Peyer's patch (tissue), 4 donors: ENCODE data around the gene RAPGEF5. TPM values are rescaled to one million over a fixed set of nuclear protein-coding genes. Genes with fewer than 3 reads are reported as not detected.
"Not testable (repeated sequence)": the region's sequence is repeated elsewhere in the genome, so short reads cannot be mapped to it uniquely, and the experiment has no call there.

Source experiments
- DNase-seq, 3 donors: peaks; one replicate each; pipeline ENCODE4 v3.0.0-alpha.2; 2017 to 2019
- H3K27ac ChIP-seq, 4 donors: fragments of 200-600 bp; sonication (generic); one replicate each; pipeline ENCODE4 v1.5.1; 2016 to 2019
- H3K27me3 ChIP-seq, 2 donors: fragments of 200-600 bp; sonication (generic); one replicate each; pipeline ENCODE4 v1.5.1; 2019
- H3K36me3 ChIP-seq, 3 donors: fragments of 200-600 bp; sonication (generic); one replicate each; pipeline ENCODE4 v1.5.1; 2016 to 2019
- H3K4me1 ChIP-seq, 4 donors: fragments of 200-600 bp; sonication (generic); one replicate each; pipeline ENCODE4 v1.5.1; 2016 to 2019
- H3K4me3 ChIP-seq, 4 donors: fragments of 200-600 bp; sonication (generic); 1 replicate in 3 of 4; 2 replicates in 1 of 4; pipeline ENCODE4 v1.5.1; 2016 to 2019; ENCODE audit warnings: mild to moderate bottlenecking in 1 of 4
- H3K9me3 ChIP-seq, 4 donors: fragments of 200-600 bp; sonication (generic); one replicate each; pipeline ENCODE4 v1.5.1; 2016 to 2019; ENCODE audit warnings: mild to moderate bottlenecking in 1 of 4
- CTCF ChIP-seq, 6 experiments: fragments of 450-650 bp in 4 of 6; fragments of 200-600 bp in 2 of 6; sonication (generic) in 1 of 6; IDR thresholded peaks; one replicate each; pipeline ENCODE4 v1.5.1; 2017 to 2019; ENCODE audit warnings: antibody characterized with exemption in 6 of 6, mild to moderate bottlenecking in 3 of 6, moderate library complexity in 1 of 6
- POLR2A ChIP-seq, 2 donors: fragments of 450-650 bp; IDR thresholded peaks; one replicate each; pipeline ENCODE4 v1.5.1; 2017; ENCODE audit warnings: antibody characterized with exemption in 2 of 2, mild to moderate bottlenecking in 2 of 2, moderate library complexity in 2 of 2
- small RNA-seq, 2 donors: library from RNA; depleted of rRNA; stranded (forward); fragments of <200 nt; gene quantifications; one replicate each; pipeline ENCODE3, GENCODE V24; 2016
- total RNA-seq, 4 donors: library from RNA; depleted of rRNA; stranded (reverse); fragments of >200 nt; gene quantifications; one replicate each; pipeline ENCODE4 v1.1.0, GENCODE V29; 2016

The RAPGEF5 gene
- total RNA-seq, 4 donors from 2014 or later, result 92.8 to 144 (median 111) TPM

- Histone ChIP-seq H3K27ac (peak overlapping the region; percentile 78 to 83 (median 82)), H3K27me3 (no peaks in the 10 kb centered on the region), H3K9me3 (no peaks in the 10 kb centered on the region), H3K4me1 (peaks cover 0 to 6% (median 4%) of the 10 kb centered on the region in 4 donors), H3K36me3 (no peaks in the 10 kb centered on the region), H3K4me3 (peak overlapping the region; percentile 54 to 78 (median 60))
- DNase-seq, result peak; percentile 82 to 95 (median 92)
- TF ChIP-seq CTCF (IDR thresholded peaks at IDR 0.05) (peak; percentile 69 to 98 (median 88)), POLR2A (IDR thresholded peaks at IDR 0.05) (no peak)
Observed at GRCh38 chr7:22082886-22083703, 273.9 kb downstream of the RAPGEF5 start.

GRCh38 chr7:22082553-22082885, 274.4 kb downstream of the RAPGEF5 start:
- DNase-seq, result no peak
- Histone ChIP-seq H3K4me1 (peaks cover 0 to 6% (median 4%) of the 10 kb centered on the region in 4 donors), H3K27ac (peak overlapping the region; percentile 78 to 83 (median 82)), H3K9me3 (no peaks in the 10 kb centered on the region), H3K36me3 (no peaks in the 10 kb centered on the region), H3K27me3 (no peaks in the 10 kb centered on the region), H3K4me3 (peak overlapping the region; percentile 54 to 78 (median 60))
- no peak for TF ChIP-seq CTCF (IDR thresholded peaks at IDR 0.05)
- no peak for TF ChIP-seq POLR2A (IDR thresholded peaks at IDR 0.05)

GRCh38 chr7:22080219-22080618, 276.7 kb downstream of the RAPGEF5 start:
- H3K9me3 ChIP-seq, H3K27me3 ChIP-seq, DNase-seq, H3K4me3 ChIP-seq, H3K27ac ChIP-seq, H3K36me3 ChIP-seq, H3K4me1 ChIP-seq: not testable (repeated sequence)

GRCh38 chr7:22078872-22079271, 278.1 kb downstream of the RAPGEF5 start:
- DNase-seq, H3K36me3 ChIP-seq, H3K27ac ChIP-seq, H3K27me3 ChIP-seq, H3K9me3 ChIP-seq, H3K4me1 ChIP-seq, H3K4me3 ChIP-seq: not testable (repeated sequence)

GRCh38 chr7:22075561-22075960, 281.4 kb downstream of the RAPGEF5 start:
- Histone ChIP-seq H3K27ac (no peak overlapping the region), H3K27me3 (no peaks in the 10 kb centered on the region), H3K4me3 (no peak overlapping the region), H3K9me3 (no peaks in the 10 kb centered on the region), H3K4me1 (no peaks in the 10 kb centered on the region), H3K36me3 (no peaks in the 10 kb centered on the region)
- TF ChIP-seq CTCF (IDR thresholded peaks at IDR 0.05) (no peak), POLR2A (IDR thresholded peaks at IDR 0.05) (no peak)
- DNase-seq, result no peak

- Histone ChIP-seq H3K36me3 (no peaks in the 10 kb centered on the region), H3K27ac (no peak overlapping the region), H3K27me3 (no peaks in the 10 kb centered on the region), H3K9me3 (no peaks in the 10 kb centered on the region), H3K4me3 (no peak overlapping the region), H3K4me1 (no peaks in the 10 kb centered on the region)
- TF ChIP-seq POLR2A (IDR thresholded peaks at IDR 0.05) (no peak), CTCF (IDR thresholded peaks at IDR 0.05) (no peak)
- DNase-seq, result no peak
Observed at GRCh38 chr7:22074897-22075296, 282.1 kb downstream of the RAPGEF5 start.

Small RNA genes within 50 kb of the gene (small RNA-seq; reads per million reads assigned to genes)
- gene RNA5SP227, result 0 reads per million in 2 donors

Other genes starting within 250 kb of the RAPGEF5 start
- gene STEAP1B, start 143.0 kb upstream of the RAPGEF5 start, total RNA-seq, result not detected